Measurements from ENCODE around the gene DUSP10.

GRCh38 chr1:221720545-221720944 lies 21.3 kb downstream of the DUSP10 start:
- TF ChIP-seq CTCF (IDR thresholded peaks at IDR 0.05; ENCODE audit: insufficient read depth, low read length, poor library complexity, severe bottlenecking) (no peak), EZH2phosphoT487 (conservative IDR thresholded peaks at IDR 0.05; ENCODE audit: low read length) (no peak)
